Stimulated activated CD4-positive, alpha-beta T cell treated with anti-CD3 and anti-CD28 coated beads, Interleukin-15, amount 100 ng/mL, for 24 hours (primary cell): Measurements from ENCODE around the gene POU3F3.

Experiments used
- DNase-seq: peaks from one replicate; pipeline ENCODE4 v3.0.0-alpha.2; 2020

POU3F3 gene

GRCh38 chr2:104878863-104879512, 25.1 kb downstream of the POU3F3 start:
- DNase-seq: no peak

GRCh38 chr2:104880076-104880475, 26.2 kb downstream of the POU3F3 start:
- no peak for DNase-seq

GRCh38 chr2:104883357-104883756, 29.4 kb downstream of the POU3F3 start:
- DNase-seq: no peak

- DNase-seq: no peak
Measured at GRCh38 chr2:104885119-104885782, 31.3 kb downstream of the POU3F3 start.

GRCh38 chr2:104887676-104888075, 33.8 kb downstream of the POU3F3 start:
- no peak for DNase-seq

- DNase-seq: no peak
Measured at GRCh38 chr2:104888489-104889258, 34.8 kb downstream of the POU3F3 start.

- DNase-seq: no peak
Measured at GRCh38 chr2:104889291-104889959, 35.5 kb downstream of the POU3F3 start.

- DNase-seq: no peak
Measured at GRCh38 chr2:104889960-104890684, 36.2 kb downstream of the POU3F3 start.

- no peak for DNase-seq
Measured at GRCh38 chr2:104890685-104891069, 36.8 kb downstream of the POU3F3 start.

GRCh38 chr2:104891145-104891544, 37.2 kb downstream of the POU3F3 start:
- no peak for DNase-seq

GRCh38 chr2:104896446-104896845, 42.5 kb downstream of the POU3F3 start:
- DNase-seq: no peak

GRCh38 chr2:104897515-104898184, 43.7 kb downstream of the POU3F3 start:
- no peak for DNase-seq

GRCh38 chr2:104900608-104901007, 46.7 kb downstream of the POU3F3 start:
- DNase-seq: no peak

GRCh38 chr2:104901037-104901881, 47.3 kb downstream of the POU3F3 start:
- DNase-seq: no peak

- no peak for DNase-seq
Measured at GRCh38 chr2:104902317-104902716, 48.4 kb downstream of the POU3F3 start.
